Neuron (in vitro differentiated cells): ENCODE data around the gene OBP2A.
"Not testable (repeated sequence)": the region's sequence is repeated elsewhere in the genome, so short reads cannot be mapped to it uniquely, and the experiment has no call there.

Experiments used
- H2AFZ ChIP-seq: one replicate; pipeline ENCODE4 v1.6.1; 2013; ENCODE audit warnings: low read depth, mild to moderate bottlenecking, inconsistent platforms, low read length, moderate library complexity
- H3K27me3 ChIP-seq: one replicate; pipeline ENCODE4 v1.6.1; 2013; ENCODE audit warnings: low read length; ENCODE audit not compliant: insufficient read depth
- H3K36me3 ChIP-seq: one replicate; pipeline ENCODE4 v1.6.1; 2013; ENCODE audit warnings: low read length; ENCODE audit not compliant: insufficient read depth
- H3K4me1 ChIP-seq: one replicate; pipeline ENCODE4 v1.6.1; 2013; ENCODE audit warnings: low read length; ENCODE audit not compliant: insufficient read depth
- H3K4me3 ChIP-seq: 2 replicates; pipeline ENCODE4 v1.5.1; 2013; ENCODE audit warnings: mild to moderate bottlenecking, low read length, moderate library complexity
- H3K9me3 ChIP-seq: one replicate; pipeline ENCODE4 v1.6.1; 2013; ENCODE audit warnings: low read length

OBP2A gene

DNA sequence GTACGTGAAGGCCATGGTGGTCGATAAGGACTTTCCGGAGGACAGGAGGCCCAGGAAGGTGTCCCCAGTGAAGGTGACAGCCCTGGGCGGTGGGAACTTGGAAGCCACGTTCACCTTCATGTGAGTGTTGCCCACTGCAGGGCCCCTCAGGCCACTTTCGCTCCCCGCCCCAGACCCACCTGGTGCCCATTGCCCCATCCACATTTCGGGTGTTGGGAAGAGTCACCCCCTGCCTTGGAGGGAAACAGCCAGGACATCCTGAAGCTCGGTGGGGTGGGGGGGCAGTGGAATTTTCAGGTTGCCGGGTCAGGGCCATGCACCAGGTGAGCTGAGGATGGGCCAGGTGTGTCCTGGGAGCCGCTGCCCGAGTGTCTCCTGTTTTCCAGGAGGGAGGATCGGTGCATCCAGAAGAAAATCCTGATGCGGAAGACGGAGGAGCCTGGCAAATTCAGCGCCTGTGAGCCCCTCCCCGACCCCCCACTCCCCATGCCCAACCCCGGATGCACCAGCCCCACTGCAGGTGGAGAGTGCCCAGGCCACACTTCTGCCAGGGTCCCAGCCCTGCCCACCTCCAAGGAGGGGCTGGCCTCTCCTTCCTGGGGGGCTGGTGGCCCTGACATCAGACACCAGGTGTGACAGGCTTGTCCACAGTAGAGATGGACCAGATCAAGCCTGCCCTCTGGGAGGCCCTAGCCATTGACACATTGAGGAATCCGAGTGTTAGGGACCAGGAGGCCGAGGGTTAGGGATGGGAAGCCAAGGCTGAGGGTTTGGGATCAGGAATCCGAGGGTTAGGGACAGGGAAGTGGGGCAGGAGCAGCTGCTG is 1.1 kb downstream of the OBP2A start:
- not testable (repeated sequence) for H3K9me3 ChIP-seq, H2AFZ ChIP-seq, H3K4me1 ChIP-seq, H3K36me3 ChIP-seq, H3K4me3 ChIP-seq
- H3K27me3 ChIP-seq, result peaks cover 22% of the 10 kb centered on the region

DNA sequence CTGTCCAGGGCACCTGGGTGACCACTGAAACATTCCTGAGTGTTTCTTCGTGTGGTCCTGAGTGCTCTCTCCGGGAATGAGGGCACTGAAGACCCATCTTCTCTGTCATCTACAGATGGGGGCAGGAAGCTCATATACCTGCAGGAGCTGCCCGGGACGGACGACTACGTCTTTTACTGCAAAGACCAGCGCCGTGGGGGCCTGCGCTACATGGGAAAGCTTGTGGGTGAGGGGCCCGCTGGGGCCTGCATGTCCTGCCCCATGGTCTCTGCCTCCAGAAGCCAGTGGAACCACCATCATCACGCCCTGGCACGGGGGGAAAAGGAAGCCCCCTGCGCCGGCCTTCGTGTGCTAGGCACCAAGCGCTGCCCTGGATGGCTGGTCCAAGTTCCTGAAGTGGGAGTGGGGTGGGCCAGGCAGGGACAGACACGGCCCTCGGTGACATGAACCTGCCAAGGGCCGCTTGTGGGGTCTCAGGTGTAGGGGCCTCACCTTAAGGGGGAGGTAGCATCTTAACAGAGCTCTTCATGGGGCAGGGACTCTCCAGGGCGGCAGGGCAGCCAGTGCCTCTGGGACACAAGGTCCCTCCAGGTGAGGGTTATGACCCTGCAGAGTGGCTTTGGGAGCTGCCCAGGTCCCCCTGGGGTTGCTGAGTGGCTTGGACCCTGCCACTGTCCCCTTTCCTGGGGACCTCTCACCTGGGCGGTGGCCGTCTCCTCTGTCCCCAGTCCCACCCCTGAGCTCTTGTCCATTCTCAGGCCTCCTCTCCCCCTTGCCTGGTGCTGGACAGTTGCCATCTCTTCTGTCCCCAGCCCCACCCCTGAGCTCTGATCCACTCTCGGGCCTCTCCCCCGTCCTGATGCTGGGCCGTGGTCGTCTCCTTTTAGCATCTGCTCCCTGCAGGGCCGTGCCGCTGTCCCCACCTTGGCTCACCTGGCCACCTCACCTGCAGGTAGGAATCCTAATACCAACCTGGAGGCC is 2.1 kb downstream of the OBP2A start:
- Histone ChIP-seq H3K4me1 (no peaks in the 10 kb centered on the region), H3K27me3 (peaks cover 22% of the 10 kb centered on the region), H3K9me3 (no peaks in the 10 kb centered on the region), H3K36me3 (no peaks in the 10 kb centered on the region), H2AFZ (no peak overlapping the region), H3K4me3 (no peak overlapping the region)

DNA sequence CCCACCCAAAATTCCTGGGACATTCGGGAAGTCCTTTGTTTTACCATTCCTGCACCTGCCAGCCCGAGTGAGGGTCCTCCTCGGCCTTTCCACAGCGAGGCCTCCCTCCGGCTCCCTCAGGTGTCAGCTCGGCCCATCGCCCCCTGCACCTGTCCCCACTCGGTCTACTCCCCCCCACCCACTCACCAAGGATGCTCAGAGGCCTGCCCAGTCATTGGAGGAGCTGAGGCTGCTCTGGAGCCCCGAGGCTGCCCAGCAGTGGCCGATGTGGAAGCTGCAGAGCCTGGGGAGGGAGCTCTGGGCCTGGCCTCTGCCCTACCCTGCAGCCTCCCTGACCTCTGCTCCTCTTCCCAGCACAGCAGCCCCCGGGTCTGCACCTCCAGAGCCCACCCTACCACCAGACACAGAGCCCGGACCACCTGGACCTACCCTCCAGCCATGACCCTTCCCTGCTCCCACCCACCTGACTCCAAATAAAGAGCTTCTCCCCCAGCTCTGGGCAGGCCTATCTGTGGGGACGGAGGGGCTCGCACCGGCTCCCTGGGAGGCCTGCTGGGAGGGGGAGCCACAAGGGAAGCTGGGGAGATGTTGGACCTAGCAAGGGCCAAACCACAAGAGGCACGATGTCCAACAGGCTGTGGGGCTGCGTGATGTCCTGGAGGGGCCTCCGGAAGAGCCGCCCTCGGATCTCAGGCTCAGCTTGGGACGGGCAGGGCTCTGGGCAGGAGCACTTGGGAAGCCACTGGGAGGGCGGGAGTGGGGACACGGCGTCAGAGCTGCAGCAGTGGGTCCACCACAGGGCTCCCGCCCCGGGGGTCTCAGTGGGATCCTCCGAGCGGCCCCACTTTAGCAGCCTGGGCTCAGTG is 3.8 kb downstream of the OBP2A start:
- H3K36me3 ChIP-seq, H3K4me1 ChIP-seq, H3K9me3 ChIP-seq, H2AFZ ChIP-seq, H3K4me3 ChIP-seq: not testable (repeated sequence)
- H3K27me3 ChIP-seq, result peaks cover 22% of the 10 kb centered on the region

DNA sequence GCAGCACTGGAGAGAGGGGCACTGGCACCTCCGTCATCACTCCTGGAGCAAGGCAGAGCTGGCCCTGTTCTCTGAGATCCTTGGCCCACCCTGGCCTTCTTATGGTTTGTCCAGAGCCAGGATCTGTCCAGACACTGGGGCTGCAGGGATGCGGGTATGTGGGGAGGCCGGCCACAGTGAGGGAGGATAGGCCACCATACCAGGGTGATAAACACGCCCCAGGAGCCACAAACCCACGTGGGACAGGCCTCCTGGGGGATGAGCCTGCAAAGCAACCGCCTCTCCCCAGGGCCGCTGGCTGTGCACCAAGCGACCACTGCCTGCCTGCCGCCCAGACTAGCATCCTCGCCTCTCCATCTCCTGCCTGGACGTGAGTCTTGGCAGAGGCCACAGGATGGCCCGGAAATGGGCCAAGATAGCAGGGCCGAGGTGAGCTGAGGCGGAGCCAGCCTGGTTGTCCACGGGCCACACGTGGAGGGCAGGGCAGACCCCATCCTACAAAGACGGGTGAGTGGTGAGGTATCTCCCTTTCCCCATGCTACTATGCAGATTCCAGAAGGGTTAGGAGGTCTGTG is 4.5 kb downstream of the OBP2A start:
- Histone ChIP-seq H3K4me1 (no peaks in the 10 kb centered on the region), H2AFZ (no peak overlapping the region), H3K4me3 (no peak overlapping the region), H3K36me3 (no peaks in the 10 kb centered on the region), H3K27me3 (peaks cover 20% of the 10 kb centered on the region), H3K9me3 (no peaks in the 10 kb centered on the region)

DNA sequence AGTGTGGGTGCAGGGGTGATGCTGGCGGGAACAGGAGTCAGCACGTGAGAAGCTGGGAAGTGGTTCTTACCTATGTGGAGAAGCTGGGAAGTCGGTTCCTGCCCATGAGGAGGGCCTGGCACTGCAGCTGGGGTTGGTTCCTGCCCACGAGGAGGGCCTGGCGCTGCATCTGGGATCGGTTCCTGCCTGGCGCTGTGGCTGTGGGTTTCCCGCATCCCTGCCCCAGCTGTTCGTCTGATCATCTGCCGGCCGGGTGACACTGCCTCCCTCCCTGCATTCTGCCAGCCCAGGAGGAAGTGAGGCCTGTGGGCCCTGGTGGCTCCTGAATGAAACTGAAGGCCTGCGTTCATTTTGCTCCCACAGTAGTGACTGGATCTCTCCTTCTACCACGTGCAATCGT is 5.1 kb downstream of the OBP2A start:
- Histone ChIP-seq H3K9me3 (no peaks in the 10 kb centered on the region), H3K27me3 (peaks cover 20% of the 10 kb centered on the region), H3K4me1 (no peaks in the 10 kb centered on the region), H3K36me3 (no peaks in the 10 kb centered on the region), H3K4me3 (no peak overlapping the region), H2AFZ (no peak overlapping the region)

DNA sequence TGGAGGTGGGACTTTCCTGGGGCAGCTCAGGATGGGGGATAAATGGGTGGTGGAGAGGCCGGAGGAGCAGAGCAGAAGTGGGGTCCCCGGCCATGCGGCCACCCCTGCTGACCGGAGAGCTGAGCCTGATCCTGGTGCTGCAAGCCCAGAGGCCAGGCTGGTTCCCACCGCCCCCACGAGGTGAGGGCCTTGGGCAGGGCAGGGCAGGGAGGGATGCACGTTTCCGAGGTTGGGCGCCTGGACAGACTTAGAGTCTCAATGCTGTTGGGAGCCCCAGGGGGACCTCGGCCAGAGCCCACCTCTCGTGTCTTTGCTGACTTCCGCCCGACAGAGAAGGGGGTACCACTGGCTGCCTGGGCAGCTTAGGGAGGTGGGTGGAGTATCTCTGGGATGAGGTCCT is 5.5 kb downstream of the OBP2A start:
- Histone ChIP-seq H3K4me3 (no peak overlapping the region), H3K9me3 (no peaks in the 10 kb centered on the region), H3K4me1 (no peaks in the 10 kb centered on the region), H2AFZ (no peak overlapping the region), H3K36me3 (no peaks in the 10 kb centered on the region), H3K27me3 (peaks cover 20% of the 10 kb centered on the region)

DNA sequence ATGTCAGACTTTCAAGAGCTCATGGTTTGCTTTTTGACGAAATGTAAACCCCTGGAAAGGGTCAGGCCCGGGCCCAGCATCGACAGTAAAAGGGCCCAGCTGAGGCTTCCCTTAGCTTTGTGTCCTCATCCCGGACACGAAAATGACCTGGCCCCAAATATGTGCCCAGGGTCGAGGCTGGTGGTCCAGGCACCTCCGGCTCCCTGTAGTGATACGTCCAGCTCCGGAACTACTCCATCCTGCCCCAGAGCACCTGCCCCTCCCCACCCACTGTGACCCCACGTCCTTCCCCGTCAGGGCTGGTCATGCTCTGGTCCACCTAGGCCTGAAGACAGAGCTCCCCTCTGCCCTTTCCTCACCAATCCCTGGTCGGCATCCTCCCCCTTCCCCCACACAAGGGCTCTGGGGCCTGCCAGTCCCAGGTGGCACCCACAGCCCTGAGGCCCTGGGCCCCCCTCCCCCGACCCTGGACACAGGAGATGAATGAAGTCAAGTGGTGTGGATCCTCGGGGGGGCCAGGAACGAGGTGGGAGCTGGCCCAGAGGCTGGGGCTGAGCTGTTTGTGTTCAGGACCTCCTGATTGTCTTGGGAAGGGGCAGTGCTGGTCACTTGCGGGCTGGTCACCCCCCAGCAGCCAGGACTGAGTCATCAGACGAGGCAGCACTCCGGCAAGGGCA is 6.2 kb downstream of the OBP2A start:
- H3K4me3 ChIP-seq, result no peak overlapping the region
- no peak overlapping the region for H2AFZ ChIP-seq
- H3K27me3 ChIP-seq, result peaks cover 20% of the 10 kb centered on the region
- H3K4me1 ChIP-seq, result no peaks in the 10 kb centered on the region
- H3K36me3 ChIP-seq, result no peaks in the 10 kb centered on the region
- no peaks in the 10 kb centered on the region for H3K9me3 ChIP-seq

DNA sequence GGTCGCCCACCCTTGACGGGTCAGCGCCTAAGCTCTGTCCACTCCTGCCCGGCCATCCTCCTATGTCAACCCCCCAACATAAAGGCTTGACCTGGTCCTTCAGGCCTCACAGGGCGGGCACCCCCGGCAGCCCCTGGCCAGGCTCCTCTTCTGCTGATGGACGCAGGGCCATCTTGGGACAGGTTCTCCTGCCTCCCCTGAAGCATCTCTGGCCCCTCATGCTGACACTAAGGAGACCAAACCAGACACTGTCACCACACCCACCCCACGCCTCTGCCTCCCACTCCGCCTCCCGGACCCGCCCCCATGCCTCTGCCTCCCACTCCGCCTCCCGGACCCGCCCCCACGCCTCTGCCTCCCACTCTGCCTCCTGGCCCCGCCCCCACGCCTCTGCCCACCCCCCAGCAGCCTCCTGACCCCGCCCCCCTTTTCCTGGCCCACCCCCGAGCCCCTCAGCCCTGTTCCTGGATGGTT is 6.8 kb downstream of the OBP2A start:
- H2AFZ ChIP-seq, result no peak overlapping the region
- no peak overlapping the region for H3K4me3 ChIP-seq
- H3K27me3 ChIP-seq, result peaks cover 14% of the 10 kb centered on the region
- no peaks in the 10 kb centered on the region for H3K36me3 ChIP-seq
- no peaks in the 10 kb centered on the region for H3K9me3 ChIP-seq
- no peaks in the 10 kb centered on the region for H3K4me1 ChIP-seq

DNA sequence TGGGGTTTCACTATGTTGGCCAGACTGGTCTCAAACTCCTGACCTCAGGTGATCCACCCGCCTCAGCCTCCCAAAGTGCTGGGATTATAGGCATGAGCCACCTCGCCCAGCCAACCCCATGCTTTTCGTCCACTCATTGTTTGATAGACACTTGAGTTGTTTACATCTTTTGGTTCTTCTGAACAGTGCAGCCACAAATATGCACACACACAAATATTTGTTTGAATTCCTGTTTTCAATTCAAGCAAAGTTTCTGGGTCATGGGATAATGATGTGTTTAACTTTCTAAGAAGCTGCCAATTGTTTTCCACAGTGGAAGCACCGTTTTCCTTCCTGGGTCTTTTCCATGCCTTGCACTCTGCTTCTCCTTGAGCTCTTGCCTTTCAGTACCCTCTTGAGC is 8.8 kb downstream of the OBP2A start:
- Histone ChIP-seq H3K4me3 (no peak overlapping the region), H3K27me3 (peaks cover 8% of the 10 kb centered on the region), H2AFZ (no peak overlapping the region), H3K36me3 (no peaks in the 10 kb centered on the region), H3K4me1 (no peaks in the 10 kb centered on the region), H3K9me3 (no peaks in the 10 kb centered on the region)

DNA sequence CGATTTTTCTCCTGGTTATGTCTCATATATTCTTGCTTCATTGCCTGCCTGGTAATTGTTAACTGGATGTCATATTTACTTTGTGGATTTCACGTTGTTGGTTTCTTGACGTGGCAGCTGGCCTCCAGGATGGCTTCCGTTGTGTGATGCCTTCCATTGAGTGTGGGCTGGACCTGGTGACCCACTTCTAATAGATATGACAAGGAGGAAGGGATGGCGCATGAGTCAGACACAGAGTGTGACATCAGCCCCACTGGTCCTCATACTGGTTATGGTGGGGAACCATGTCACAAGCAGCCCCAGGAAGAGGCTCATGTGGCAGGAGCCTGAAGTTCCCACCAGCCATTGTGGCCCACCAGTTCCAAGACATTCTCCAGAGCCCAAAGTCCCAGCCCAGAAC is 9.3 kb downstream of the OBP2A start:
- Histone ChIP-seq H3K27me3 (peaks cover 6% of the 10 kb centered on the region), H3K4me3 (no peak overlapping the region), H3K9me3 (no peaks in the 10 kb centered on the region), H2AFZ (no peak overlapping the region), H3K4me1 (no peaks in the 10 kb centered on the region), H3K36me3 (no peaks in the 10 kb centered on the region)

DNA sequence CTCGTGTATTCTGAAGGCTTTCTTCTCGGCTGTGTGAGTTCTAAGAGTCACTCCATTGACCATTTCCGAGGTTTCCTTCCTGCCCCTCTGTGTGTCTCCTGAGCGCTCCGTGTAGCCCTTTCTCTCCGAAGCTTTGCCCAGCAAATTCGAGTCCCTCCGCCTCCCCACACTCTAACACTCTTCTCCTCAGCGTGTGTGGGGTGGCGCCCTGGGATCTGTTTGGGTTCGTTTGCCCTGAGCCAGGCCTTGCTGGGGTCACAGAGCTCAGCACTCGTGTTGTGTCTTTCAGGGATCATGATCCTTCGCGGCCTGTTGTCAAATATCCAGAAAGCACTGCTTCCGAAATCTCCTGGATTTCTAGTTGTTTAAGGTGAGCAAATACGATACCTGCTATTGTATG is 10.0 kb downstream of the OBP2A start:
- H3K36me3 ChIP-seq, result no peaks in the 10 kb centered on the region
- H3K9me3 ChIP-seq, result no peaks in the 10 kb centered on the region
- H3K4me3 ChIP-seq, result no peak overlapping the region
- no peaks in the 10 kb centered on the region for H3K4me1 ChIP-seq
- H2AFZ ChIP-seq, result no peak overlapping the region
- H3K27me3 ChIP-seq, result peaks cover 3% of the 10 kb centered on the region

DNA sequence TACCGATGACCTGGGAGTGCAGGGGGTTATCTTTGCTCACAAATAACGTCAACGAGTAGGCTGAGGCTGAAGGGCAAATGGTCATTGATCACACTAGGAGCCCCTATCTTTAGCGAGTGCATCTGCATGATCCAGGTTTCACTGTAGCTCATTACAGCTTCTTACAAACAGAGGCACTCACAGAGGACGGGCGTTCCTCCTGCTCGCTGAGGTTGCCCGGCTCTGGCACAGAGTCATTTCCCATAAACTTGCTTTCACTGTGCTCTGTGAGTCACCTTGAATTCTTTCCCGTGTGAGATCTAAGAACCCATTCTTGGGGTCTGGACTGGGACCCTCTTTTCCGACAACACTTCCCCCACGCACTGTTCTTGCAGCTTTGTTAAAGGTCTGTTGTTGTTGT is 13.7 kb downstream of the OBP2A start:
- no peaks in the 10 kb centered on the region for H3K36me3 ChIP-seq
- no peak overlapping the region for H3K4me3 ChIP-seq
- H3K4me1 ChIP-seq, result no peaks in the 10 kb centered on the region
- H2AFZ ChIP-seq, result no peak overlapping the region
- no peaks in the 10 kb centered on the region for H3K9me3 ChIP-seq
- no peaks in the 10 kb centered on the region for H3K27me3 ChIP-seq
